Adipose tissue (tissue), 3 donors: ENCODE results near the gene CBFB. TPM values are rescaled to one million over a fixed set of nuclear protein-coding genes. Genes with fewer than 3 reads are reported as not detected.
"Not testable (repeated sequence)": the region's sequence is repeated elsewhere in the genome, so short reads cannot be mapped to it uniquely, and the experiment has no call there.

Experiments used
- H3K27ac ChIP-seq: one replicate; pipeline ENCODE4 v1.5.1; 2013; ENCODE audit warnings: low read depth, low read length
- WGBS, 3 donors: extraction: QIAGEN DNeasy Blood & Tissue Kit; methylation state at CpG; one replicate each; pipeline ENCODE4 v1.1.7; 2013; 5-methylcytosine and 5-hydroxymethylcytosine counted together
- polyA plus RNA-seq, 3 donors: library from polyadenylated mRNA; stranded (reverse); fragments of 200-250 nt; gene quantifications; one replicate each; pipeline ENCODE4 v1.2.3, GENCODE V29; 2013
- donor health status: healthy with polysubstance abuse.
- donor health status: Bipolar disorder and iron deficiency.
- donor health status: healthy.

Gene CBFB
- polyA plus RNA-seq, 3 donors, result 9.1 to 33.0 (median 17.5) TPM

- no peak within 1 kb of the TSS for H3K27ac ChIP-seq
Measured at GRCh38 chr16:67109407-67110135, 80.6 kb downstream of the CBFB start, which contains the start of gene PHAF1. Gene PHAF1 (plus strand): TSS chr16:67109941. CDS start chr16:67110176, 235 bp downstream.

GRCh38 chr16:67111951-67112444 lies 83.0 kb downstream of the CBFB start:
- 68 to 76% (median 76%) methylated on average over 3 to 4 of the region's 4 CpGs for WGBS, 3 donors

More at GRCh38 chr16:67109407-67110135, 80.6 kb downstream of the CBFB start, which contains the start of gene PHAF1:
- WGBS, 3 donors, result 1 to 2% (median 2%) methylated on average over 58 to 63 of the region's 63 CpGs

GRCh38 chr16:67112591-67113399 lies 83.8 kb downstream of the CBFB start:
- WGBS, 3 donors, result 65 to 79% (median 74%) methylated on average over 4 of the region's 4 CpGs
- no peak overlapping the region for H3K27ac ChIP-seq

More at GRCh38 chr16:67111951-67112444, 83.0 kb downstream of the CBFB start:
- H3K27ac ChIP-seq, result no peak overlapping the region

GRCh38 chr16:67114793-67115192 lies 85.8 kb downstream of the CBFB start:
- WGBS, 3 donors, result 69 to 91% (median 89%) methylated on average over 2 of the region's 2 CpGs
- H3K27ac ChIP-seq, result no peak overlapping the region

- WGBS, 3 donors, result 78 to 90% (median 81%) methylated on average over 7 of the region's 7 CpGs
Measured at GRCh38 chr16:67115639-67116038, 86.7 kb downstream of the CBFB start.

GRCh38 chr16:67116388-67117311 lies 87.7 kb downstream of the CBFB start:
- H3K27ac ChIP-seq, result no peak overlapping the region
- WGBS, 3 donors, result 73 to 79% (median 73%) methylated on average over 13 of the region's 13 CpGs

More at GRCh38 chr16:67115639-67116038, 86.7 kb downstream of the CBFB start:
- H3K27ac ChIP-seq, result no peak overlapping the region

GRCh38 chr16:67117716-67118115 lies 88.8 kb downstream of the CBFB start:
- WGBS, 3 donors, result 89 to 96% (median 93%) methylated on average over 8 to 9 of the region's 9 CpGs
- no peak overlapping the region for H3K27ac ChIP-seq

- 82 to 89% (median 88%) methylated on average over 5 of the region's 5 CpGs for WGBS, 3 donors
Measured at GRCh38 chr16:67120025-67120424, 91.1 kb downstream of the CBFB start.

GRCh38 chr16:67122799-67123198 lies 93.8 kb downstream of the CBFB start:
- 96 to 97% (median 96%) methylated on average over 5 of the region's 5 CpGs for WGBS, 3 donors
- not testable (repeated sequence) for H3K27ac ChIP-seq

More at GRCh38 chr16:67120025-67120424, 91.1 kb downstream of the CBFB start:
- no peak overlapping the region for H3K27ac ChIP-seq

GRCh38 chr16:67128417-67128816 lies 99.5 kb downstream of the CBFB start:
- no peak overlapping the region for H3K27ac ChIP-seq

GRCh38 chr16:67128887-67129286 lies 99.9 kb downstream of the CBFB start:
- WGBS, 3 donors, result 88 to 97% (median 94%) methylated on average over 3 of the region's 3 CpGs
- no peak overlapping the region for H3K27ac ChIP-seq

GRCh38 chr16:67129422-67129821 lies 100.5 kb downstream of the CBFB start:
- 92 to 98% (median 96%) methylated on average over 3 of the region's 3 CpGs for WGBS, 3 donors

GRCh38 chr16:67137605-67138004 lies 108.7 kb downstream of the CBFB start:
- no peak overlapping the region for H3K27ac ChIP-seq
- 45 to 64% (median 52%) methylated on average over 3 of the region's 3 CpGs for WGBS, 3 donors

More at GRCh38 chr16:67129422-67129821, 100.5 kb downstream of the CBFB start:
- H3K27ac ChIP-seq, result no peak overlapping the region

GRCh38 chr16:67141391-67141790 lies 112.4 kb downstream of the CBFB start:
- 94 to 96% (median 95%) methylated on average over 13 of the region's 13 CpGs for WGBS, 3 donors

GRCh38 chr16:67142342-67142741 lies 113.4 kb downstream of the CBFB start:
- no peak overlapping the region for H3K27ac ChIP-seq
- 92 to 94% (median 93%) methylated on average over 9 of the region's 9 CpGs for WGBS, 3 donors

More at GRCh38 chr16:67141391-67141790, 112.4 kb downstream of the CBFB start:
- no peak overlapping the region for H3K27ac ChIP-seq

- WGBS, 3 donors, result 90 to 99% (median 97%) methylated on average over 2 of the region's 2 CpGs
- H3K27ac ChIP-seq, result no peak overlapping the region
Measured at GRCh38 chr16:67144943-67145342, 116.0 kb downstream of the CBFB start.

GRCh38 chr16:67145746-67146145 lies 116.8 kb downstream of the CBFB start:
- WGBS, 3 donors, result 84 to 96% (median 92%) methylated on average over 2 of the region's 2 CpGs

More at GRCh38 chr16:67145746-67146145, 116.8 kb downstream of the CBFB start:
- H3K27ac ChIP-seq, result no peak overlapping the region
